Measurements from ENCODE around the gene EIF3J. TPM values are rescaled to one million over a fixed set of nuclear protein-coding genes. Genes with fewer than 3 reads are reported as not detected.

The EIF3J gene
- total RNA-seq: 100 to 1,000 TPM in 1 of 4 donors, 10 to 100 TPM in 3; 45.0 to 155 (median 53.8) TPM

- ATAC-seq (ENCODE audit: low FRiP score) (peak; percentile 92), DNase-seq (ENCODE audit: low spot score) (peak; percentile 83)
- no peak for TF ChIP-seq CTCF (IDR thresholded peaks at IDR 0.05)
Measured at GRCh38 chr15:44536962-44537734, at the start of gene EIF3J. Gene EIF3J, plus strand, starts transcription at chr15:44537147. Its CDS starts 48 bp downstream, at chr15:44537195.

GRCh38 chr15:44489464-44489863 is 47.5 kb upstream of the EIF3J start:
- ATAC-seq (ENCODE audit: low FRiP score) (peak; percentile 88), DNase-seq (ENCODE audit: low spot score) (no peak)
- TF ChIP-seq CTCF (IDR thresholded peaks at IDR 0.05): no peak

- TF ChIP-seq CTCF (IDR thresholded peaks at IDR 0.05): no peak
- ATAC-seq (ENCODE audit: low FRiP score): no peak
- no peak for DNase-seq (ENCODE audit: low spot score)
Measured at GRCh38 chr15:44490622-44491021, 46.3 kb upstream of the EIF3J start.

GRCh38 chr15:44492040-44492439 is 44.9 kb upstream of the EIF3J start:
- TF ChIP-seq CTCF (IDR thresholded peaks at IDR 0.05): no peak
- ATAC-seq (ENCODE audit: low FRiP score) (no peak), DNase-seq (ENCODE audit: low spot score) (no peak)

- TF ChIP-seq CTCF (IDR thresholded peaks at IDR 0.05): no peak
- ATAC-seq (ENCODE audit: low FRiP score): no peak
- no peak for DNase-seq (ENCODE audit: low spot score)
Measured at GRCh38 chr15:44492672-44493071, 44.3 kb upstream of the EIF3J start.

- no peak for ATAC-seq (ENCODE audit: low FRiP score)
- no peak for TF ChIP-seq CTCF (IDR thresholded peaks at IDR 0.05)
- no peak for DNase-seq (ENCODE audit: low spot score)
Measured at GRCh38 chr15:44495562-44495961, 41.4 kb upstream of the EIF3J start.

- DNase-seq (ENCODE audit: low spot score) (no peak), ATAC-seq (ENCODE audit: low FRiP score) (no peak)
- no peak for TF ChIP-seq CTCF (IDR thresholded peaks at IDR 0.05)
Measured at GRCh38 chr15:44500555-44500954, 36.4 kb upstream of the EIF3J start.
